OCI-LY1 (cell line): Measurements from ENCODE around the gene ADAM22.

Experiments
- H2AFZ ChIP-seq: fragments of 200-600 bp; sonication (generic), shearing (Covaris generic); 2 replicates; pipeline ENCODE4 v1.6.0; 2014; ENCODE audit warnings: antibody characterized with exemption, mild to moderate bottlenecking, low read length
- H3F3A ChIP-seq: fragments of 200-600 bp; sonication (generic), shearing (Covaris generic); 2 replicates; pipeline ENCODE4 v1.6.0; 2014; ENCODE audit warnings: mild to moderate bottlenecking, antibody characterized with exemption, low read length, moderate library complexity; ENCODE audit not compliant: insufficient read depth
- H3K27ac ChIP-seq: fragments of 200-600 bp; sonication (generic); 2 replicates; pipeline ENCODE4 v1.5.1; 2014; ENCODE audit warnings: low read length, mixed run types, mild to moderate bottlenecking, low read depth; ENCODE audit not compliant: poor library complexity, severe bottlenecking
- H3K27me3 ChIP-seq: fragments of 200-600 bp; sonication (generic); 2 replicates; pipeline ENCODE4 v1.6.0; 2014; ENCODE audit warnings: antibody characterized with exemption, mild to moderate bottlenecking, low read length, moderate library complexity; ENCODE audit not compliant: insufficient read depth
- H3K36me3 ChIP-seq: fragments of 200-600 bp; sonication (generic); 2 replicates; pipeline ENCODE4 v1.6.1; 2014; ENCODE audit warnings: mild to moderate bottlenecking, antibody characterized with exemption, low read length, moderate library complexity, mixed read lengths; ENCODE audit not compliant: insufficient read depth
- H3K4me1 ChIP-seq: fragments of 200-600 bp; sonication (generic); 2 replicates; pipeline ENCODE4 v1.5.1; 2014; ENCODE audit warnings: mild to moderate bottlenecking, low read length, moderate library complexity; ENCODE audit not compliant: insufficient read depth, severe bottlenecking
- H3K4me2 ChIP-seq: fragments of 200-600 bp; sonication (generic), shearing (Covaris generic); 2 replicates; pipeline ENCODE4 v1.6.1; 2014; ENCODE audit warnings: low read length
- H3K4me3 ChIP-seq: fragments of 200-600 bp; sonication (generic); 2 replicates; pipeline ENCODE4 v1.5.1; 2014; ENCODE audit warnings: low read length, low read depth, mild to moderate bottlenecking, mixed read lengths; ENCODE audit not compliant: poor library complexity, severe bottlenecking
- H3K79me2 ChIP-seq: fragments of 200-600 bp; shearing (Covaris generic); 2 replicates; pipeline ENCODE4 v1.6.1; 2016; ENCODE audit warnings: mixed run types, low read length, mixed read lengths; ENCODE audit not compliant: insufficient read depth
- H3K9ac ChIP-seq: fragments of 200-600 bp; sonication (generic), shearing (Covaris generic); 2 replicates; pipeline ENCODE4 v1.6.1; 2014; ENCODE audit warnings: mild to moderate bottlenecking, low read length, mixed read lengths
- H3K9me2 ChIP-seq: fragments of 200-600 bp; sonication (generic), shearing (Covaris generic); 2 replicates; pipeline ENCODE4 v1.6.1; 2014; ENCODE audit warnings: low read depth, mild to moderate bottlenecking, low read length, mixed read lengths
- H3K9me3 ChIP-seq: fragments of 200-600 bp; shearing (Covaris generic); 2 replicates; pipeline ENCODE4 v1.6.1; 2014; ENCODE audit warnings: low read length, mixed read lengths
- H4K20me1 ChIP-seq: fragments of 200-600 bp; sonication (generic), shearing (Covaris generic); 2 replicates; pipeline ENCODE4 v1.6.0; 2016; ENCODE audit warnings: mild to moderate bottlenecking, low read length; ENCODE audit not compliant: insufficient read depth
- CTCF ChIP-seq: fragments of 200-600 bp; sonication (generic), shearing (Covaris generic); IDR thresholded peaks from 2 replicates; pipeline ENCODE4 v1.5.1; 2017; ENCODE audit warnings: mild to moderate bottlenecking, antibody characterized with exemption, low read length, moderate library complexity, mixed read lengths
- EZH2 ChIP-seq: fragments of 200-600 bp; sonication (generic), shearing (Covaris generic); IDR thresholded peaks from 2 replicates; pipeline ENCODE4 v1.8.0; 2017; ENCODE audit warnings: borderline replicate concordance, mixed run types, mild to moderate bottlenecking, antibody characterized with exemption, low read length, moderate library complexity, mixed read lengths

ADAM22 gene

GRCh38 chr7:88090240-88090639 lies 156.2 kb downstream of the ADAM22 start:
- Histone ChIP-seq H3F3A (no peaks in the 10 kb centered on the region), H3K9me3 (no peaks in the 10 kb centered on the region), H3K4me2 (no peak overlapping the region), H2AFZ (no peak overlapping the region), H4K20me1 (no peaks in the 10 kb centered on the region), H3K9ac (no peak overlapping the region), H3K27me3 (no peaks in the 10 kb centered on the region), H3K36me3 (no peaks in the 10 kb centered on the region), H3K79me2 (no peaks in the 10 kb centered on the region), H3K27ac (no peak overlapping the region), H3K9me2 (no peaks in the 10 kb centered on the region), H3K4me3 (no peak overlapping the region), H3K4me1 (no peaks in the 10 kb centered on the region)
- TF ChIP-seq CTCF (no peak), EZH2 (no peak)

GRCh38 chr7:88090671-88091070 lies 156.6 kb downstream of the ADAM22 start:
- Histone ChIP-seq H3K79me2 (no peaks in the 10 kb centered on the region), H3K4me2 (no peak overlapping the region), H3K4me1 (no peaks in the 10 kb centered on the region), H3K4me3 (no peak overlapping the region), H3F3A (no peaks in the 10 kb centered on the region), H3K9ac (no peak overlapping the region), H3K27ac (no peak overlapping the region), H4K20me1 (no peaks in the 10 kb centered on the region), H2AFZ (no peak overlapping the region), H3K9me2 (no peaks in the 10 kb centered on the region), H3K9me3 (no peaks in the 10 kb centered on the region), H3K36me3 (no peaks in the 10 kb centered on the region), H3K27me3 (no peaks in the 10 kb centered on the region)
- TF ChIP-seq EZH2 = no peak
- no peak for TF ChIP-seq CTCF

GRCh38 chr7:88091988-88092675 lies 158.1 kb downstream of the ADAM22 start:
- H3K9me2 ChIP-seq = no peaks in the 10 kb centered on the region
- TF ChIP-seq CTCF (no peak), EZH2 (no peak)
- no peaks in the 10 kb centered on the region for H3K79me2 ChIP-seq
- H3K9ac ChIP-seq = no peak overlapping the region
- no peaks in the 10 kb centered on the region for H3K36me3 ChIP-seq
- H3K4me1 ChIP-seq = no peaks in the 10 kb centered on the region
- no peak overlapping the region for H3K4me2 ChIP-seq
- no peaks in the 10 kb centered on the region for H3F3A ChIP-seq
- no peak overlapping the region for H3K4me3 ChIP-seq
- H2AFZ ChIP-seq = no peak overlapping the region
- H3K27ac ChIP-seq = no peak overlapping the region
- no peaks in the 10 kb centered on the region for H3K27me3 ChIP-seq
- no peaks in the 10 kb centered on the region for H4K20me1 ChIP-seq
- no peaks in the 10 kb centered on the region for H3K9me3 ChIP-seq
